Bone marrow (tissue), 2 donors: ENCODE data around the gene ARCN1.
"Not testable (repeated sequence)": the region's sequence is repeated elsewhere in the genome, so short reads cannot be mapped to it uniquely, and the experiment has no call there.

Source experiments
- DNase-seq, 2 donors: peaks; one replicate each; lab custom pipeline; 2025; lab: John Stamatoyannopoulos, UW

The ARCN1 gene

GRCh38 chr11:118544647-118545010, 27.6 kb upstream of the ARCN1 start:
- DNase-seq, result no peak

GRCh38 chr11:118545533-118545932, 26.7 kb upstream of the ARCN1 start:
- DNase-seq, result no peak

- DNase-seq, result no peak
Observed at GRCh38 chr11:118547132-118547531, 25.1 kb upstream of the ARCN1 start.

GRCh38 chr11:118552341-118552740, 19.9 kb upstream of the ARCN1 start:
- no peak for DNase-seq

DNA sequence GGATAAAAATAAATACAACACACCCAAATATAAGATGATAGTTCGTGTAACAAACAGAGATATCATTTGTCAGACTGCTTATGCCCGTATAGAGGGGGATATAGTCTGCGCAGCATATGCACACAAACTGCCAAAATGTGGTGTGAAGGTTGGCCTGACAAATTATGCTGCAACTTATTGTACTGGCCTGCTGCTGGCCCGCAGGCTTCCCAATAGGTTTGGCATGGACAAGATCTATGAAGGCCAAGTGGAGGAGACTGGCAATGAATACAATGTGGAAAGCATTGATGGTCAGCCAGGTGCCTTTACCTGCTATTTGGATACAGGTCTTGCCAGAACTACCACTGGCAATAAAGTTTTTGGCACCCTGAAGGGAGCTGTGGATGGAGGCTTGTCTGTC, 11.4 kb upstream of the ARCN1 start:
- DNase-seq, result no peak

- no peak for DNase-seq
Observed at GRCh38 chr11:118565051-118565450, 7.2 kb upstream of the ARCN1 start.

GRCh38 chr11:118569670-118570069, 2.5 kb upstream of the ARCN1 start:
- no peak for DNase-seq

DNA sequence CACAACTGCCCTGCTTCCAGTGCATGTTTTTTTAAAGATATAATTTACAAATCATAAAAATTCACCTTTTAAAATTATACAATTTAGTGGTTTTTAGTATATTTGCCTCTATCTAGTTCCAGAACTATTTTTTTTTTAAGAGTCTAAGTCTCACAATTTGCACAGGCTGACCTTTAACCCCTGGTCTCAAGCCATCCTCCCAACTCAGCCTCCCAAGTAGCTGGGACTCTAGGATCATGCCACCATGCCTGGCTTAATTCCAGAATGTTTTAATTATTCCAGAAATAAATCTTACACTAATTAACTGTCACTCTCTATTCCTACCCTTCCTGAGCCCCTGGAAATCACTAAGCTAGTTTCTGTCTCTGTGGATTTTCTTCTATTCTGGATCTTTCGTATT, 1.4 kb upstream of the ARCN1 start:
- no peak for DNase-seq

- DNase-seq, result not testable (repeated sequence)
Observed at GRCh38 chr11:118571701-118572060, 528 bp upstream of the ARCN1 start.

DNA sequence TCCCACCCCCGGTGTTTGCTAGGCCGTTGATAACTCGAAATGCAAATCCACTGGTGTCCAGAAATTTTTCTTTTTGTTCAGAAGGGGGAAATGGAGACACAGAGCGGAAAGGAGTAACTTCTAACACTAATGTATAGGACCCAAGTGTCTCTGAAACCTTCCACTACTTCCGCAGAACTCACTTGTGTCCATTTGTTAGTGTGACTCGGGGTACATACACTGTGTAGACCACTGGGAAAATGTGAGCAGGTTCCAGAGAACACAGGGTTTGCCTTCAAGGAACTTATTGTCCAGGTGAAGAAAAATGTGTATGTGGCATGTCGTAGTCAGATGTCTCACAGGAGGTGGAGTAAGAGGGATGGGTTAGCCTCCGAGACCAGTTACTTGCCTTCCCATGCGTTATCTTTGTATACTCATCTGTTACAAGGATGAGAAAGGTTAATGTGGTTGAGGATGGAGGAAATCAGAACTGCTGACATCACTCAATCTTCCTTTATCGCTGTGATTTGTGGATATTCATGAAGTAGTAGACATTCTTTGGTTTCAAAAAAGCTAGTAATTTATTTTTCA, 857 bp downstream of the ARCN1 start:
- DNase-seq, result peak in 1 of 2 donors; percentile 3

GRCh38 chr11:118574636-118575035, 2.4 kb downstream of the ARCN1 start:
- no peak for DNase-seq

DNA sequence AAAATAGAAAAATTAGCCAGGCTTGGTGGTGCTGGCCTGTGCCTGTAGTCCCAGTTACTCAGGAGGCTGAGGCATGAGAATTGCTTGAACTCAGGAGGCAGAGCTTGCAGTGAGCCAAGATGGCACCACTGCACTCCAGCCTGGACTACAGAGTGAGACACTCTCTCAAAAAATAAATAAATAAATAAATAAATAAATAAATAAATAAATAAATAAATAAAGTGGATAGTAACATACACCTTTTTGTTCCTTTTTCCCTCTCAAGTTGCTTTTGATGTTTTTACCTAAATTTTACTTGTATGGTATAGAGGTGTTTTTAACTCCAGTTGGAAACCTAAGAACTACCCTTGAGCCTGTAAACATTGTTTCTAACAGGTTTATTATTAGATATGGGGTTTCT, 5.8 kb downstream of the ARCN1 start:
- DNase-seq, result not testable (repeated sequence)

DNA sequence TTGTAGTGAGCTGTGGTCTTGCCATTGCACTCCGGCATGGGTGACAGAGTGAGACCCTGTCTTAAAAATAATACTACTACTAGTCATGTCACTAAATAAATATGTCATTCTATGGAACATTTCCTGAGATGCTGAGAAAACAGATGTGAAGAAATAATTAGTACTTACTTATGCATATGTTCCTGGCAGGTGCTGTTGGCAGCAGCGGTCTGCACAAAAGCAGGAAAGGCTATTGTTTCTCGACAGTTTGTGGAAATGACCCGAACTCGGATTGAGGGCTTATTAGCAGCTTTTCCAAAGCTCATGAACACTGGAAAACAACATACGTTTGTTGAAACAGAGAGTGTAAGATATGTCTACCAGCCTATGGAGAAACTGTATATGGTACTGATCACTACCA, 8.8 kb downstream of the ARCN1 start:
- no peak for DNase-seq

GRCh38 chr11:118587952-118588351, 15.7 kb downstream of the ARCN1 start:
- DNase-seq, result no peak

- no peak for DNase-seq
Observed at GRCh38 chr11:118592616-118593367, 20.6 kb downstream of the ARCN1 start.

DNA sequence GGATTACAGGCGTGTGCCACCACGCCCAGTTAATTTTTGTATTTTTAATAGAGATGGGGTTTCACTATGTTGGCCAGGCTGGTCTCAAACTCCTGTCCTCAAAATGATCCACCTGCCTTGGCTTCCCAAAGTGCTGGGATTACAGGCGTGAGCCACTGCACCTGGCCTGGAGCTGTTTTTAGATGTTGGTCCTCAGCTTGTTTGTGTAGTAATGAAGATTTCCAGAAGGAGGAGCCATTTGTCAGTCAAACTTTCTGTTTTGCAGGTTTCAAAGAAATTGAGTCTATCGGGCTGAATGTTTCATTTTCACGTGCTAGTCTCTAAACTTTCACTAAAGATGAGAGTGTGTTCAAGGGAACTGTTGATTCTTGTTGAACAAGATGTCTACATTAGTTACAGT, 22.8 kb downstream of the ARCN1 start:
- peak in 1 of 2 donors; percentile 44 for DNase-seq

DNA sequence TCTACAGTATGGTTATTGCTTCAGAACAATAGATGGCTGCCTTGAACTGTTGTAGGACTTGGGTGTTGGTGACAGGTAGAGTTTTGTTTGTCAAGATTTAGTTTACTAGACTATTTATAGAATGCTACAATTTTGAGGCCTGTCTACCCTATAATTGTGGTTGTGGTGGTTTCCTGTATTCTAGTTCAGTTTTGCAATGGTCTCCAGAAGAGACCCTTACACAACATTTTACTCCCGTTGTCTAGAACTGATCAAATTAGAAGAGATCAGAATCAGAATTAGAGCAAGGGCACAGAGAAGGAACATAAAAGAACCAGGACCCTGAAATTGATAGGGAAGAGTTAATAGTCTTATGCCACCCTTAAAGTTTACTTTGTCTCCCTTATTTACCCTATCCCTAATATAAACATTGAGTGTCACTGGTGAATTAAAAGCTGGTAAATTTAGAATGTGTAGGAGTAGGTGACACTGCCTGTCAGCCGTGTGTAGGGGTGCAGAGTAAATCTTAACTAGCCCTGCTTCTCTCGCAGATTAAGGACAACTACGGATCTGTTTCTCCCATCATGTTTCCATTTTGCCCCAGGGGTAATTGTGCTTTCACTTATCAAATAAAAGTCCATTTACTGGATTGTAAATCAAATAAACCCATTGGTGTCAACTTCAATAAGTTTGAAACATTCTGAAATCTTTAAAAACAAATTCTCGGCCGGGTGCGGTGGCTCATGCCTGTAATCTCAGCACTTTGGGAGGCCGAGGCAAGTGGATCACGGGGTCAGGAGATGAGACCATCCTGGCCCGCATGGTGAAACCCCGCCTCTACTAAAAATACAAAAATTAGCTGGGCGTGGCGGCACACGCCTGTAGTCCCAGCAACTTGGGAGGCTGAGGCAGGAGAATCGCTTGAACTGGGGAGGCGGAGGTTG, 24.3 kb downstream of the ARCN1 start:
- DNase-seq, result no peak

GRCh38 chr11:118597556-118597955, 25.3 kb downstream of the ARCN1 start:
- DNase-seq, result no peak

- no peak for DNase-seq
Observed at GRCh38 chr11:118602331-118602730, 30.1 kb downstream of the ARCN1 start.

DNA sequence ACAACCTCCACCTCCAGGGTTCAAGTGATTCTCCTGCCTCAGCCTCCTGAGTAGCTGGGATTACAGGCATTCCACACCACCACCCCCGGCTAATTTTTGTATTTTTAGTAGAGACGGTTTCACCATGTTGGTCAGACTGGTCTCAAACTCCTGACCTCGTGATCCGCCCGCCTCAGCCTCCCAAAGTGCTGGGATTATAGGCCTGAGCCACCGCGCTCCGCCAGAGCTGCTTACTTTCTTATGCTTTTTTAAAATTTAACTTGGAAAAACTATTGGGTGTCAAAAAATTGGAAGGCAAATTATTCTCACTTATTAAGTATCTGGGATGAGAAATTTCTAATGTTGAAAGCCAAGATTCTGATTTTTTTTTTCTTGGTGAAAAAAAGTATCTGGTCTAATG, 31.5 kb downstream of the ARCN1 start:
- not testable (repeated sequence) for DNase-seq

DNA sequence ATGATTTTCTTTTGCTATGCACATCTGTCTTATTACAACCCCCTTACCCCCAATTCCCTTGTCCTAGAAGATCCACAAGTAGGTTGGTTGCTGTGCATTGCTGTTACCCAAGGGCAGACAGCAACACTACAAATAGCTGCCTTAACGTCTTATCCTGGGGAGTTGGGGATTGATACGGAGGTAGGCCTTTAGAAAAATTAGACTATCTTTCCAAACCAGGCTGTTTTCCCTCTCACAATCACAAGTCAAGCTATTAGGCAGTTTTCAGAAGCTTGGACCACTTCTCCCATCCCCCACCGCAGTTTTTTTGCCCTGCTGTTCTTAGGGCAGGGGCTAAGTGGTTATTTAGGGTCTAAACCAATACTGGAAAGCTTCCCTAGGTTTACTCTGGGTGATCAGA, 32.4 kb downstream of the ARCN1 start:
- DNase-seq, result no peak

DNA sequence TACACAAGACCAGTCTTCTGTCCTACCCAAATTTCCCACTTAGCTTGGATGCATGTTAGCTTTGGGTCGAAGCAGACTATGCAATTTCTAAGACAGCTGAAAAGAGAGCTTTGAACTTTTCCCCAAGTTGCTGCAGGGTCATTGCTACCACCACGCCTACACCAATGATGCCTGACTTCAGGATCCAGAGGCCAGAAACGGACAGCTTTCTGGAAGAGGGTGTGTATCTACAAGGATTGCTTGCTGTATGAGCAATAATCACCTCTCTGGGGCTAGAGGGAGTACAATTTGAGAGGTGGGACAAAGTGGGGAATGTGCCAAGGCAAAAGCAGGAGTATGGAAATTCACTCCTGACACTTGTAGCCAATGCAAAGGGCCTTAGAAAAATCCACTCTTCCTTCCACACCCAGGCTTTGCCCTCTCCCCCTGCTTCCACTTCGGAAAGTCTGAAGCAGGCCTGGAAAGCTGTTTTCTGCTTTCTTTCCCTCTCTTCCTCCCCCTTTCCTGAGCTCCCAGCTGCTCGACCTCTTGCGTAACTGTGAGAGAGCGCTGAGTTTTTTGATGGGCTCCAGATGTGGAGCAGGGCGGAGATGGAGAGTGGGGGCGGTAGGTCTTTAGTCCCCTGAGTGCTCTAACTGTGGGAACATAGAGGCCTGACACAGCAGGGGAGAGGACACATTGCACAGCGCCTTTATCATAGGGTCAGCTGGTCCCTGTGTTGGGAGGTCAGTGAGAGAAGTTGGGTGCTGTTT, 33.1 kb downstream of the ARCN1 start:
- DNase-seq, result no peak
